ENCODE measurements around the gene FAM9A. TPM values are rescaled to one million over a fixed set of nuclear protein-coding genes. Genes with fewer than 3 reads are reported as not detected.

The FAM9A gene
- total and polyA plus RNA-seq, 2 of the 8 experiments (the other 6 are each of a cell fraction or from before 2014, with no cell fraction given): not detected

- no peak for TF ChIP-seq RNF2 (IDR thresholded peaks at IDR 0.05; ENCODE audit: borderline replicate concordance, low read depth, low read length, missing control alignments, poor library complexity, severe bottlenecking)
Measured at GRCh38 chrX:8784162-8784561, 17.0 kb downstream of the FAM9A start (continued).

Measured in H1 (cell line).